ENCODE results near the gene HLTF. TPM values are rescaled to one million over a fixed set of nuclear protein-coding genes. Genes with fewer than 3 reads are reported as not detected.

The HLTF gene
- total and polyA plus RNA-seq, 2 donors (not counting 1 experiment from before 2014, with no cell fraction given): 3.3 to 22.9 TPM

DNA sequence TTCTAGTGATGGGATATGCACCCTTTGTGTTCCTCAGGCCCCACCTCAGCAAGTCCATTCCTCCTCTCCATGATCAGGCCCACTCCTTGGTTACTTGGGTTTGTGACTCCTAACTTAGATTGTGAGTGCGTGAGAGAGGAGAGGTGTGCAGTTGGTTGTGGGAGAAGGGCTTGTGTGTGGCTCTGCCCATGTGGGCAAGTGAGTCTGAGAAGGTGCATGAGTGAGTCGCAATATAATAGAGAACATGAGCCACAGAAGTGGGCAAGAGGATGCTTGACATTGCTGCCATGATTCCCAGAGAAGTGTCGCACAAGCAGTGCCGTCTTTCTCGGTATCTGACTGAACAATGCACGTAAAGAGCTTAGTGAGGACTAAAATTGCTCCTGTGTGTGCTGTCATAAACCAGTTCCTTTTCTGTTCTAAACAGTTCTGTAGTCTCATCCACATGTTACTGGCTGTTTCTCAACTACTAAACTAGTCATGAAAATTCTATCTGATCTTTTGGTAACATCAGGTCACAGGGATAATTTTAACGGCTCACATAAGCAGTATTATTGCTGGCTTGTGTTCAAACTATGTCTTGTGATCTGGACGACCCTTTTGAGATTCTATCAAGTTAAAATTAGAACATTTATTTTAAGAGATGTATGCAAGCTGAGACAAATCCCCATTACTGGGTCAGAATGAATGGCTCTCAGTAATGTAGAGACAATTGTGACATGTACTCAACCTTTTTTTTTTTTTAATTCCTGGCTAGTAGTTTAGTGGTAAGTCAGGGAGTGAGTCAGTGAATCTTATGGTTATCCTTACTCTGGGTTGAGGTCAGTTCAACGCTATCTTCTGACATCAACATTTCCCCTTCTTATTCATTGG is 69.4 kb downstream of the HLTF start:
- peaks cover 4 to 28% of the 10 kb centered on the region in 2 experiments for H3K36me3 ChIP-seq (replicated peaks in 1 of 2; ENCODE audit: control extremely low read depth in 1 of 2, control insufficient read depth in 1 of 2, extremely low read depth in 1 of 2, insufficient read depth in 2 of 2, low read length in 1 of 2)
- no peaks in the 10 kb centered on the region for H3K27me3 ChIP-seq (replicated peaks in 1 of 4; ENCODE audit: control extremely low read depth in 1 of 4, control insufficient read depth in 3 of 4, insufficient read depth in 4 of 4, low read length in 3 of 4)
- H3K9ac ChIP-seq (ENCODE audit: low read length): no peak overlapping the region
- H3K4me1 ChIP-seq (ENCODE audit: control insufficient read depth in 2 of 2, insufficient read depth in 2 of 2, low read length in 2 of 2): no peaks in the 10 kb centered on the region
- no peak overlapping the region for H3K4me2 ChIP-seq (replicated peaks; ENCODE audit: low read depth, low read length, poor library complexity, severe bottlenecking)
- 98% methylated on average over 6 of the region's 9 CpGs for WGBS (ENCODE audit: insufficient coverage)
- intact Hi-C loops (cut with micrococcal nuclease): no loop called here
- no peaks in the 10 kb centered on the region for H3K79me2 ChIP-seq (ENCODE audit: control insufficient read depth, insufficient read depth, low read length)
- H3K27ac Mint-ChIP-seq: no peak overlapping the region
- H3K4me3 ChIP-seq (ENCODE audit: control extremely low read depth in 1 of 5, extremely low read depth in 1 of 5, insufficient read depth in 1 of 5, low read depth in 2 of 5, low read length in 4 of 5): no peak overlapping the region
- H3K27ac ChIP-seq (ENCODE audit: low read length in 2 of 2): no peak overlapping the region
- no peaks in the 10 kb centered on the region for H4K20me1 ChIP-seq (ENCODE audit: control insufficient read depth, insufficient read depth, low read length, poor library complexity, severe bottlenecking)
- no peaks in the 10 kb centered on the region for H3K27me3 Mint-ChIP-seq
- CTCF ChIA-PET: no interaction called here
- ATAC-seq (ENCODE audit: low read depth) (no peak), DNase-seq (no peak)
- H2AFZ ChIP-seq (ENCODE audit: insufficient read depth, low read depth, low read length, poor library complexity, severe bottlenecking): no peak overlapping the region
- TF ChIP-seq, protein P1, sequence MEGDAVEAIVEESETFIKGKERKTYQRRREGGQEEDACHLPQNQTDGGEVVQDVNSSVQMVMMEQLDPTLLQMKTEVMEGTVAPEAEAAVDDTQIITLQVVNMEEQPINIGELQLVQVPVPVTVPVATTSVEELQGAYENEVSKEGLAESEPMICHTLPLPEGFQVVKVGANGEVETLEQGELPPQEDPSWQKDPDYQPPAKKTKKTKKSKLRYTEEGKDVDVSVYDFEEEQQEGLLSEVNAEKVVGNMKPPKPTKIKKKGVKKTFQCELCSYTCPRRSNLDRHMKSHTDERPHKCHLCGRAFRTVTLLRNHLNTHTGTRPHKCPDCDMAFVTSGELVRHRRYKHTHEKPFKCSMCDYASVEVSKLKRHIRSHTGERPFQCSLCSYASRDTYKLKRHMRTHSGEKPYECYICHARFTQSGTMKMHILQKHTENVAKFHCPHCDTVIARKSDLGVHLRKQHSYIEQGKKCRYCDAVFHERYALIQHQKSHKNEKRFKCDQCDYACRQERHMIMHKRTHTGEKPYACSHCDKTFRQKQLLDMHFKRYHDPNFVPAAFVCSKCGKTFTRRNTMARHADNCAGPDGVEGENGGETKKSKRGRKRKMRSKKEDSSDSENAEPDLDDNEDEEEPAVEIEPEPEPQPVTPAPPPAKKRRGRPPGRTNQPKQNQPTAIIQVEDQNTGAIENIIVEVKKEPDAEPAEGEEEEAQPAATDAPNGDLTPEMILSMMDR (IDR thresholded peaks at IDR 0.05): no peak
- TF ChIP-seq EZH2 (IDR thresholded peaks at IDR 0.05; ENCODE audit: borderline replicate concordance, insufficient read depth, low read depth, low read length, poor library complexity, severe bottlenecking): no peak
- H3K9me3 Mint-ChIP-seq (ENCODE audit: insufficient read depth): no peaks in the 10 kb centered on the region
- H3K4me3 Mint-ChIP-seq: no peak overlapping the region
- H3K4me1 Mint-ChIP-seq: no peaks in the 10 kb centered on the region
- no peaks in the 10 kb centered on the region for H3K9me3 ChIP-seq (ENCODE audit: control extremely low read depth in 1 of 3, control insufficient read depth in 2 of 3, insufficient read depth in 1 of 3, low read length in 2 of 3)
- POLR2A ChIA-PET: no interaction called here

DNA sequence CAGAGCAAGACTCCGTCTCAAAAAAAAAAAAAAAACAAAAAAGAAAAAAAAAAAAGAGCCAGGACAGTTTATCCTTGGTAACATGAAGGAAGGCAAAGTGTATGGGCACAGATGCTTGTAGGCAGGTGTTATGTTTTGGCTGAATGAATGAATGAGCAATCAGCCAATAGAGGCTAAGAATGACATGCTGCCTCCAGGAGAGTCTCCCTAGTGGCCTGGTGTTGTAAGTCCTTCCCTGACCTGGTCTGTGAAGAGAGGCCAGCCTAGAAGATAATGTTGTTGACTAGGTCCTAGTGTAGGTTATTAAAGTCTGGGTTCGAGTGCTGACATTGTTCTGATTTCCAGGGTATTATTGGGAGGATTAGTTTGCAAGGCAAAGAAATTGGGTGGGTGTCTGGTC is 70.1 kb downstream of the HLTF start:
- TF ChIP-seq, protein P1 (IDR thresholded peaks at IDR 0.05): no peak
- TF ChIP-seq EZH2 (IDR thresholded peaks at IDR 0.05; ENCODE audit: borderline replicate concordance, insufficient read depth, low read depth, low read length, poor library complexity, severe bottlenecking): no peak
- Histone ChIP-seq H3K4me1 (ENCODE audit: control insufficient read depth in 2 of 2, insufficient read depth in 2 of 2, low read length in 2 of 2) (no peaks in the 10 kb centered on the region), H3K79me2 (ENCODE audit: control insufficient read depth, insufficient read depth, low read length) (no peaks in the 10 kb centered on the region), H3K27ac (ENCODE audit: low read length in 2 of 2) (no peak overlapping the region), H3K4me3 (ENCODE audit: control extremely low read depth in 1 of 5, extremely low read depth in 1 of 5, insufficient read depth in 1 of 5, low read depth in 2 of 5, low read length in 4 of 5) (no peak overlapping the region), H4K20me1 (ENCODE audit: control insufficient read depth, insufficient read depth, low read length, poor library complexity, severe bottlenecking) (no peaks in the 10 kb centered on the region), H2AFZ (ENCODE audit: insufficient read depth, low read depth, low read length, poor library complexity, severe bottlenecking) (no peak overlapping the region), H3K9ac (ENCODE audit: low read length) (no peak overlapping the region), H3K4me2 (replicated peaks; ENCODE audit: low read depth, low read length, poor library complexity, severe bottlenecking) (no peak overlapping the region), H3K9me3 (ENCODE audit: control extremely low read depth in 1 of 3, control insufficient read depth in 2 of 3, insufficient read depth in 1 of 3, low read length in 2 of 3) (no peaks in the 10 kb centered on the region), H3K36me3 (replicated peaks in 1 of 2; ENCODE audit: control extremely low read depth in 1 of 2, control insufficient read depth in 1 of 2, extremely low read depth in 1 of 2, insufficient read depth in 2 of 2, low read length in 1 of 2) (peaks cover 6 to 28% of the 10 kb centered on the region in 2 experiments), H3K27me3 (replicated peaks in 1 of 4; ENCODE audit: control extremely low read depth in 1 of 4, control insufficient read depth in 3 of 4, insufficient read depth in 4 of 4, low read length in 3 of 4) (no peaks in the 10 kb centered on the region)
- 100% methylated on average over 1 of the region's 2 CpGs for WGBS (ENCODE audit: insufficient coverage)
- no peak overlapping the region for H3K27ac Mint-ChIP-seq
- H3K27me3 Mint-ChIP-seq: no peaks in the 10 kb centered on the region
- ATAC-seq (ENCODE audit: low read depth) (no peak), DNase-seq (no peak)
- ChIA-PET POLR2A (interaction anchor here (0.6 kb wide), 1 partner anchor 12 kb away, joined by 3 read pairs; no protein-coding TSS in a partner anchor), CTCF (no interaction called here)
- intact Hi-C loops (cut with micrococcal nuclease): no loop called here
- no peaks in the 10 kb centered on the region for H3K4me1 Mint-ChIP-seq
- H3K9me3 Mint-ChIP-seq (ENCODE audit: insufficient read depth): no peaks in the 10 kb centered on the region
- H3K4me3 Mint-ChIP-seq: no peak overlapping the region
